A549 (cell line): ENCODE measurements around the gene OPCML. TPM values are rescaled to one million over a fixed set of nuclear protein-coding genes. Genes with fewer than 3 reads are reported as not detected.

ENCODE experiments used
- ATAC-seq, 2 experiments: fragments of 200-7000 bp in 1 of 2; fragments of >200 bp in 1 of 2; cut with Nextera tagmentation in 1 of 2; cut with Tn5 transposase in 1 of 2; 3 replicates each; pipeline versions ENCODE4 v1.8.0 to v1.9.1; 2018 to 2020; ENCODE audit warnings: mild to moderate bottlenecking in 1 of 2, moderate library complexity in 1 of 2
- CTCF ChIA-PET: fragments of 300-600 bp; sonication (Branson Sonifier 250); formaldehyde crosslinking; extraction: SDS; loops from one replicate; lab custom pipeline; 2021; ENCODE audit warnings: antibody characterized with exemption, inconsistent platforms; lab: Yijun Ruan, JAX
- POLR2A ChIA-PET: fragments of 350-600 bp; formaldehyde crosslinking; extraction: SDS; loops from one replicate; lab custom pipeline; 2021; ENCODE audit warnings: antibody characterized with exemption, inconsistent platforms; lab: Yijun Ruan, JAX
- DNase-seq, 2 experiments: peaks; one replicate each; pipeline versions ENCODE4 v3.0.0 to v3.0.0-alpha.2; 2011 to 2016; ENCODE audit warnings: low read depth in 1 of 2, low spot score in 1 of 2
- FAIRE-seq: peaks from 2 replicates; lab custom pipeline; 2011; peaks lifted over from hg19 to GRCh38; lab: Jason Lieb, UNC
- H3K27ac ChIP-seq, 2 experiments: fragments of >200 bp; sonication (Bioruptor Twin); formaldehyde crosslinking; 3 replicates each; pipeline ENCODE4 v1.5.1; 2016 to 2017
- H3K4me1 ChIP-seq: fragments of >200 bp; sonication (Bioruptor Twin); formaldehyde crosslinking; 3 replicates; pipeline ENCODE4 v1.6.1; 2016
- H3K4me2 ChIP-seq: fragments of >200 bp; sonication (Bioruptor Twin); formaldehyde crosslinking; 3 replicates; pipeline ENCODE4 v1.6.1; 2016
- H3K4me3 ChIP-seq: fragments of >200 bp; sonication (Bioruptor Twin); formaldehyde crosslinking; 3 replicates; pipeline ENCODE4 v1.5.1; 2016
- H3K9me3 ChIP-seq: fragments of >200 bp; sonication (Bioruptor Twin); formaldehyde crosslinking; 3 replicates; pipeline ENCODE4 v1.6.1; 2016
- CBX2 ChIP-seq: fragments of 200-600 bp; sonication (generic); IDR thresholded peaks from 2 replicates; pipeline ENCODE4 v1.6.1; 2016; ENCODE audit warnings: low read depth, mild to moderate bottlenecking, borderline replicate concordance
- CHD2 ChIP-seq: fragments of 150-350 bp; IDR thresholded peaks from 2 replicates; pipeline ENCODE4 v1.6.1; 2014; ENCODE audit warnings: low read length; ENCODE audit not compliant: partially characterized antibody
- CHD4 ChIP-seq: fragments of 200-600 bp; sonication (generic); IDR thresholded peaks from 2 replicates; pipeline ENCODE4 v1.6.1; 2016; ENCODE audit warnings: antibody characterized with exemption, mild to moderate bottlenecking, borderline replicate concordance
- CTCF ChIP-seq: fragments of >200 bp; sonication (Bioruptor Twin); formaldehyde crosslinking; IDR thresholded peaks from 3 replicates; pipeline ENCODE4 v1.5.1; 2016
- EP300 ChIP-seq, 2 experiments: fragments of >200 bp; sonication (Bioruptor Twin); formaldehyde crosslinking; IDR thresholded peaks; 2 replicates in 1 of 2; 3 replicates in 1 of 2; pipeline ENCODE4 v1.6.1; 2016 to 2017
- ESRRA ChIP-seq: fragments of 150-350 bp; IDR thresholded peaks from 2 replicates; pipeline ENCODE4 v1.6.1; 2014; ENCODE audit warnings: mild to moderate bottlenecking, low read length, borderline replicate concordance
- FOSL2 ChIP-seq, 2 experiments: fragments of 450-650 bp in 1 of 2; fragments of >200 bp in 1 of 2; sonication (Bioruptor Twin) in 1 of 2; formaldehyde crosslinking; IDR thresholded peaks; 2 replicates each; pipeline versions ENCODE4 v1.5.0 to v1.6.1; 2016 to 2020; ENCODE audit warnings: mild to moderate bottlenecking in 1 of 2, moderate library complexity in 1 of 2
- FOXS1 ChIP-seq: fragments of 250-450 bp; sonication (Bioruptor Pico); IDR thresholded peaks from 2 replicates; pipeline ENCODE4 v1.5.0; 2020; ENCODE audit warnings: mild to moderate bottlenecking, moderate library complexity
- GATA3 ChIP-seq: IDR thresholded peaks from 2 replicates; pipeline ENCODE4 v1.6.1; 2012; ENCODE audit warnings: borderline replicate concordance
- HOXA7 ChIP-seq: fragments of 250-450 bp; sonication (Bioruptor Pico); IDR thresholded peaks from 2 replicates; pipeline ENCODE4 v1.5.0; 2020; ENCODE audit warnings: mild to moderate bottlenecking, moderate library complexity
- HOXB13 ChIP-seq: fragments of 250-450 bp; sonication (Bioruptor Pico); IDR thresholded peaks from 2 replicates; pipeline ENCODE4 v1.5.0; 2020; ENCODE audit warnings: low read depth, mild to moderate bottlenecking, moderate library complexity
- HOXB5 ChIP-seq: fragments of 250-450 bp; sonication (Bioruptor Pico); IDR thresholded peaks from 2 replicates; pipeline ENCODE4 v1.5.0; 2020; ENCODE audit warnings: mild to moderate bottlenecking, moderate library complexity
- JUNB ChIP-seq: fragments of >200 bp; sonication (Bioruptor Twin); formaldehyde crosslinking; IDR thresholded peaks from 2 replicates; pipeline ENCODE4 v1.6.1; 2016
- KDM5A ChIP-seq: fragments of 200-600 bp; sonication (generic); IDR thresholded peaks from 2 replicates; pipeline ENCODE4 v1.6.1; 2016; ENCODE audit warnings: antibody characterized with exemption, mild to moderate bottlenecking
- MAX ChIP-seq: IDR thresholded peaks from 2 replicates; pipeline ENCODE4 v1.6.1; 2012
- MYC ChIP-seq: IDR thresholded peaks from 2 replicates; pipeline ENCODE4 v1.6.1; 2012; ENCODE audit warnings: mild to moderate bottlenecking, inconsistent platforms, low read length, improper control_type of control experiment, borderline replicate concordance
- NPAS2 ChIP-seq: fragments of 250-450 bp; sonication (Bioruptor Pico); IDR thresholded peaks from 2 replicates; pipeline ENCODE4 v1.8.0; 2022; ENCODE audit warnings: mild to moderate bottlenecking, moderate library complexity, borderline replicate concordance
- POLR2A ChIP-seq: IDR thresholded peaks from 2 replicates; pipeline ENCODE4 v1.6.1; 2012; ENCODE audit warnings: mild to moderate bottlenecking, low read length
- RCOR1 ChIP-seq: fragments of 150-350 bp; IDR thresholded peaks from 2 replicates; pipeline ENCODE4 v1.6.1; 2014; ENCODE audit warnings: antibody characterized with exemption, low read length, low read depth
- RFX5 ChIP-seq: fragments of 450-650 bp; IDR thresholded peaks from 2 replicates; pipeline ENCODE4 v1.7.1; 2014; ENCODE audit warnings: antibody characterized with exemption, mild to moderate bottlenecking, moderate library complexity
- SMC3 ChIP-seq: fragments of >200 bp; sonication (Bioruptor Twin); formaldehyde crosslinking; IDR thresholded peaks from 3 replicates; pipeline ENCODE4 v1.6.1; 2018; ENCODE audit warnings: inconsistent platforms
- TP53 ChIP-seq: fragments of 250-450 bp; sonication (Bioruptor Pico); IDR thresholded peaks from 2 replicates; pipeline ENCODE4 v1.5.0; 2021; ENCODE audit warnings: mild to moderate bottlenecking, moderate library complexity
- ZFP36 ChIP-seq: fragments of 450-650 bp; IDR thresholded peaks from 2 replicates; pipeline ENCODE4 v1.6.1; 2014; ENCODE audit warnings: borderline replicate concordance; ENCODE audit not compliant: partially characterized antibody
- WGBS: methylation state at CpG from one replicate; pipeline ENCODE4 v1.1.6; 2017; ENCODE audit errors: missing lambda C conversion rate; 5-methylcytosine and 5-hydroxymethylcytosine counted together
- polyA plus RNA-seq, 4 experiments: library from polyadenylated mRNA; depleted of rRNA in 3 of 4; stranded (reverse); fragments of >200 nt; fragmentation: RNase III in 1 of 4; extraction: RNeasy Plus Mini Kit Qiagen cat#74134 plus additional on column Dnase treatment in 1 of 4; gene quantifications; 2 replicates in 3 of 4; 3 replicates in 1 of 4; pipeline ENCODE4 v1.2.3, GENCODE V29; 2011 to 2017
- TF ChIP-seq, protein P1 (sequence below): fragments of 150-350 bp; IDR thresholded peaks from 2 replicates; pipeline ENCODE4 v1.6.1; 2014; ENCODE audit warnings: low read depth, mild to moderate bottlenecking, low read length
- TF ChIP-seq, protein P2 (sequence below): fragments of >200 bp; sonication (Bioruptor Twin); formaldehyde crosslinking; IDR thresholded peaks from 3 replicates; pipeline ENCODE4 v1.6.1; 2016
- TF ChIP-seq, protein P3 (sequence below): IDR thresholded peaks from 2 replicates; pipeline ENCODE4 v1.6.1; 2012; ENCODE audit warnings: low read depth, borderline replicate concordance
- TF ChIP-seq, protein P4 (sequence below): fragments of 200-600 bp; sonication (generic); IDR thresholded peaks from 2 replicates; pipeline ENCODE4 v1.6.1; 2016; ENCODE audit warnings: antibody characterized with exemption, mild to moderate bottlenecking, moderate library complexity

OPCML gene
- polyA plus RNA-seq, 2 of the 4 experiments (the other 2 are of a cell fraction) = not detected

GRCh38 chr11:132438418-132438817 is 1093.9 kb downstream of the OPCML start:
- ChIA-PET POLR2A (no interaction called here), CTCF (no interaction called here)
- no peak overlapping the region for H3K27ac ChIP-seq
- H3K4me1 ChIP-seq = no peaks in the 10 kb centered on the region
- FAIRE-seq (no peak), DNase-seq (no peak)
- H3K4me3 ChIP-seq = no peak overlapping the region
- no peaks in the 10 kb centered on the region for H3K9me3 ChIP-seq
- TF ChIP-seq KDM5A = no peak
- TF ChIP-seq RCOR1 = no peak
- TF ChIP-seq CHD4 = no peak
- TF ChIP-seq FOSL2 (IDR thresholded peaks at IDR 0.05) = no peak
- no peak for TF ChIP-seq FOSL2 (CRISPR knock-in tag; IDR thresholded peaks at IDR 0.05)
- TF ChIP-seq SMC3 = no peak
- no peak for TF ChIP-seq GATA3
- TF ChIP-seq NPAS2 (CRISPR knock-in tag) = no peak
- TF ChIP-seq ESRRA = no peak
- TF ChIP-seq EP300 (IDR thresholded peaks at IDR 0.05) = no peak
- TF ChIP-seq CHD2 = no peak
- no peak for TF ChIP-seq MYC
- no peak for TF ChIP-seq HOXB13 (CRISPR knock-in tag)
- no peak for TF ChIP-seq HOXA7
- no peak for TF ChIP-seq FOXS1 (CRISPR knock-in tag)
- no peak for TF ChIP-seq HOXB5 (CRISPR knock-in tag)
- no peak for TF ChIP-seq ZFP36
- no peak for TF ChIP-seq RFX5
- TF ChIP-seq, protein P1, sequence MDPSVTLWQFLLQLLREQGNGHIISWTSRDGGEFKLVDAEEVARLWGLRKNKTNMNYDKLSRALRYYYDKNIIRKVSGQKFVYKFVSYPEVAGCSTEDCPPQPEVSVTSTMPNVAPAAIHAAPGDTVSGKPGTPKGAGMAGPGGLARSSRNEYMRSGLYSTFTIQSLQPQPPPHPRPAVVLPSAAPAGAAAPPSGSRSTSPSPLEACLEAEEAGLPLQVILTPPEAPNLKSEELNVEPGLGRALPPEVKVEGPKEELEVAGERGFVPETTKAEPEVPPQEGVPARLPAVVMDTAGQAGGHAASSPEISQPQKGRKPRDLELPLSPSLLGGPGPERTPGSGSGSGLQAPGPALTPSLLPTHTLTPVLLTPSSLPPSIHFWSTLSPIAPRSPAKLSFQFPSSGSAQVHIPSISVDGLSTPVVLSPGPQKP = no peak
- TF ChIP-seq, all 56 proteins: peak for 0
- H3K4me2 ChIP-seq = no peak overlapping the region
- ATAC-seq = no peak
- WGBS = 0% methylated on average over 1 of the region's 1 CpG

GRCh38 chr11:132430429-132431062 is 1101.8 kb downstream of the OPCML start:
- FAIRE-seq (no peak), DNase-seq (no peak), ATAC-seq (no peak)
- TF ChIP-seq RCOR1 = no peak
- TF ChIP-seq, protein P2, sequence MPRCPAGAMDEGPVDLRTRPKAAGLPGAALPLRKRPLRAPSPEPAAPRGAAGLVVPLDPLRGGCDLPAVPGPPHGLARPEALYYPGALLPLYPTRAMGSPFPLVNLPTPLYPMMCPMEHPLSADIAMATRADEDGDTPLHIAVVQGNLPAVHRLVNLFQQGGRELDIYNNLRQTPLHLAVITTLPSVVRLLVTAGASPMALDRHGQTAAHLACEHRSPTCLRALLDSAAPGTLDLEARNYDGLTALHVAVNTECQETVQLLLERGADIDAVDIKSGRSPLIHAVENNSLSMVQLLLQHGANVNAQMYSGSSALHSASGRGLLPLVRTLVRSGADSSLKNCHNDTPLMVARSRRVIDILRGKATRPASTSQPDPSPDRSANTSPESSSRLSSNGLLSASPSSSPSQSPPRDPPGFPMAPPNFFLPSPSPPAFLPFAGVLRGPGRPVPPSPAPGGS = no peak
- TF ChIP-seq MAX = no peak
- TF ChIP-seq CTCF = no peak
- TF ChIP-seq, protein P3, sequence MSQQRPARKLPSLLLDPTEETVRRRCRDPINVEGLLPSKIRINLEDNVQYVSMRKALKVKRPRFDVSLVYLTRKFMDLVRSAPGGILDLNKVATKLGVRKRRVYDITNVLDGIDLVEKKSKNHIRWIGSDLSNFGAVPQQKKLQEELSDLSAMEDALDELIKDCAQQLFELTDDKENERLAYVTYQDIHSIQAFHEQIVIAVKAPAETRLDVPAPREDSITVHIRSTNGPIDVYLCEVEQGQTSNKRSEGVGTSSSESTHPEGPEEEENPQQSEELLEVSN = no peak
- no peak for TF ChIP-seq JUNB
- TF ChIP-seq FOSL2 (IDR thresholded peaks at IDR 0.05) = no peak
- TF ChIP-seq FOSL2 (CRISPR knock-in tag; IDR thresholded peaks at IDR 0.05) = no peak
- no peak for TF ChIP-seq CBX2
- no peak for TF ChIP-seq TP53
- no peak for TF ChIP-seq POLR2A
- no peak for TF ChIP-seq FOXS1 (CRISPR knock-in tag)
- TF ChIP-seq, protein P4, sequence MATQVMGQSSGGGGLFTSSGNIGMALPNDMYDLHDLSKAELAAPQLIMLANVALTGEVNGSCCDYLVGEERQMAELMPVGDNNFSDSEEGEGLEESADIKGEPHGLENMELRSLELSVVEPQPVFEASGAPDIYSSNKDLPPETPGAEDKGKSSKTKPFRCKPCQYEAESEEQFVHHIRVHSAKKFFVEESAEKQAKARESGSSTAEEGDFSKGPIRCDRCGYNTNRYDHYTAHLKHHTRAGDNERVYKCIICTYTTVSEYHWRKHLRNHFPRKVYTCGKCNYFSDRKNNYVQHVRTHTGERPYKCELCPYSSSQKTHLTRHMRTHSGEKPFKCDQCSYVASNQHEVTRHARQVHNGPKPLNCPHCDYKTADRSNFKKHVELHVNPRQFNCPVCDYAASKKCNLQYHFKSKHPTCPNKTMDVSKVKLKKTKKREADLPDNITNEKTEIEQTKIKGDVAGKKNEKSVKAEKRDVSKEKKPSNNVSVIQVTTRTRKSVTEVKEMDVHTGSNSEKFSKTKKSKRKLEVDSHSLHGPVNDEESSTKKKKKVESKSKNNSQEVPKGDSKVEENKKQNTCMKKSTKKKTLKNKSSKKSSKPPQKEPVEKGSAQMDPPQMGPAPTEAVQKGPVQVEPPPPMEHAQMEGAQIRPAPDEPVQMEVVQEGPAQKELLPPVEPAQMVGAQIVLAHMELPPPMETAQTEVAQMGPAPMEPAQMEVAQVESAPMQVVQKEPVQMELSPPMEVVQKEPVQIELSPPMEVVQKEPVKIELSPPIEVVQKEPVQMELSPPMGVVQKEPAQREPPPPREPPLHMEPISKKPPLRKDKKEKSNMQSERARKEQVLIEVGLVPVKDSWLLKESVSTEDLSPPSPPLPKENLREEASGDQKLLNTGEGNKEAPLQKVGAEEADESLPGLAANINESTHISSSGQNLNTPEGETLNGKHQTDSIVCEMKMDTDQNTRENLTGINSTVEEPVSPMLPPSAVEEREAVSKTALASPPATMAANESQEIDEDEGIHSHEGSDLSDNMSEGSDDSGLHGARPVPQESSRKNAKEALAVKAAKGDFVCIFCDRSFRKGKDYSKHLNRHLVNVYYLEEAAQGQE = no peak
- TF ChIP-seq HOXA7 = no peak
- TF ChIP-seq SMC3 = no peak
- TF ChIP-seq GATA3 = no peak
- Histone ChIP-seq H3K4me2 (no peak overlapping the region), H3K27ac (no peak overlapping the region), H3K9me3 (no peaks in the 10 kb centered on the region), H3K4me3 (no peak overlapping the region), H3K4me1 (no peaks in the 10 kb centered on the region)
- 11% methylated on average over 12 of the region's 14 CpGs for WGBS
- ChIA-PET POLR2A (no interaction called here), CTCF (no interaction called here)
